HFFc6 (cell line): Measurements from ENCODE around the gene NPAP1. TPM values are rescaled to one million over a fixed set of nuclear protein-coding genes. Genes with fewer than 3 reads are reported as not detected.
"Not testable (repeated sequence)": the region's sequence is repeated elsewhere in the genome, so short reads cannot be mapped to it uniquely, and the experiment has no call there.

Experiments
- DNase-seq: peaks from one replicate; pipeline ENCODE4 v3.0.0-alpha.2; 2018
- H3K27ac Mint-ChIP-seq: 2 replicates; pipeline ENCODE4 v1.8.0; 2020; ENCODE audit warnings: mild to moderate bottlenecking, mixed read lengths
- H3K27me3 Mint-ChIP-seq: 2 replicates; pipeline ENCODE4 v1.8.0; 2021; ENCODE audit warnings: mild to moderate bottlenecking, moderate library complexity, mixed read lengths; ENCODE audit not compliant: insufficient read depth
- H3K36me3 Mint-ChIP-seq: 2 replicates; pipeline ENCODE4 v1.8.0; 2021; ENCODE audit warnings: low read depth, mixed read lengths
- H3K4me1 Mint-ChIP-seq: 2 replicates; pipeline ENCODE4 v1.8.0; 2020; ENCODE audit warnings: low read depth, mixed read lengths
- H3K4me3 Mint-ChIP-seq: 2 replicates; pipeline ENCODE4 v1.8.0; 2020; ENCODE audit warnings: mild to moderate bottlenecking, moderate library complexity, mixed read lengths
- H3K9me3 Mint-ChIP-seq: 2 replicates; pipeline ENCODE4 v1.8.0; 2020; ENCODE audit warnings: mild to moderate bottlenecking, mixed read lengths
- long read RNA-seq: library from polyadenylated mRNA; unstranded; transcript quantifications from one replicate; pipeline ENCODE4 v2.0.0, GENCODE V29; 2019
- total RNA-seq, 6 experiments: library from RNA; stranded (reverse); fragmentation: NEBNext Ultra II Directional; extraction: Animal tissue kit (Norgen Biotek cat#: 25700); gene quantifications; 2 replicates in 1 of 6; 3 replicates in 5 of 6; pipeline ENCODE4 v1.2.3, GENCODE V29; 2021
- TF ChIP-seq, protein P1 (sequence below): fragments of 200-600 bp; sonication (generic); IDR thresholded peaks from 2 replicates; pipeline ENCODE4 v1.5.0; 2021; ENCODE audit warnings: antibody characterized with exemption, mild to moderate bottlenecking

Gene NPAP1, protein sequence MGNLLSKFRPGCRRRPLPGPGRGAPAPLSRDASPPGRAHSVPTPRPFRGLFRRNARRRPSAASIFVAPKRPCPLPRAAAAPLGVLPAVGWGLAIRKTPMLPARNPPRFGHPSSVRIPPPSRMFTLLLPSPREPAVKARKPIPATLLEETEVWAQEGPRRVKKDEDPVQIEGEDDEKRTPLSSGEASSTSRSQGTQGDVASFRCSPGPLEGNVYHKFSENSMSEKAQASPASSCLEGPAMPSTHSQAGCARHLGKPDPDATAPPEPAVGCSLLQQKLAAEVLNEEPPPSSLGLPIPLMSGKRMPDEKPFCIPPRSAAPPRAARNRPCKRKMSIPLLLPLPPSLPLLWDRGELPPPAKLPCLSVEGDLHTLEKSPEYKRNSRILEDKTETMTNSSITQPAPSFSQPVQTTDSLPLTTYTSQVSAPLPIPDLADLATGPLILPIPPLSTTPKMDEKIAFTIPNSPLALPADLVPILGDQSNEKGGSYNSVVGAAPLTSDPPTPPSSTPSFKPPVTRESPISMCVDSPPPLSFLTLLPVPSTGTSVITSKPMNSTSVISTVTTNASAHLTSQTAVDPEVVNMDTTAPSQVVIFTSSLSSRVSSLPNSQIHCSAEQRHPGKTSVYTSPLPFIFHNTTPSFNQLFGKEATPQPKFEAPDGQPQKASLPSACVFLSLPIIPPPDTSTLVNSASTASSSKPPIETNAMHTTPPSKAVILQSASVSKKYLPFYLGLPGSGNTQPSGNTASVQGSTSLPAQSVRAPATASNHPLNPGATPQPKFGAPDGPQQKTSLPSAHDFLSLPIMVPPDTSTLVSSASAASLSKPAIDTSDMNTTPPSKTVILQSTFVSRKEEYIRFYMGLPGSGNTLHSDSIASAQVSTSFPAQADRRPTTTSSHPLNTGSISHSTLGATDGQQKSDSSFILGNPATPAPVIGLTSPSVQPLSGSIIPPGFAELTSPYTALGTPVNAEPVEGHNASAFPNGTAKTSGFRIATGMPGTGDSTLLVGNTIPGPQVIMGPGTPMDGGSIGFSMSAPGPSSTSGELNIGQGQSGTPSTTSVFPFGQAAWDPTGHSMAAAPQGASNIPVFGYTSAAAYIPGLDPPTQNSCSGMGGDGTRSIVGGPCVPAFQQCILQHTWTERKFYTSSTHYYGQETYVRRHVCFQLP
- not detected for total RNA-seq
- long read RNA-seq, result 0 reads

DNA sequence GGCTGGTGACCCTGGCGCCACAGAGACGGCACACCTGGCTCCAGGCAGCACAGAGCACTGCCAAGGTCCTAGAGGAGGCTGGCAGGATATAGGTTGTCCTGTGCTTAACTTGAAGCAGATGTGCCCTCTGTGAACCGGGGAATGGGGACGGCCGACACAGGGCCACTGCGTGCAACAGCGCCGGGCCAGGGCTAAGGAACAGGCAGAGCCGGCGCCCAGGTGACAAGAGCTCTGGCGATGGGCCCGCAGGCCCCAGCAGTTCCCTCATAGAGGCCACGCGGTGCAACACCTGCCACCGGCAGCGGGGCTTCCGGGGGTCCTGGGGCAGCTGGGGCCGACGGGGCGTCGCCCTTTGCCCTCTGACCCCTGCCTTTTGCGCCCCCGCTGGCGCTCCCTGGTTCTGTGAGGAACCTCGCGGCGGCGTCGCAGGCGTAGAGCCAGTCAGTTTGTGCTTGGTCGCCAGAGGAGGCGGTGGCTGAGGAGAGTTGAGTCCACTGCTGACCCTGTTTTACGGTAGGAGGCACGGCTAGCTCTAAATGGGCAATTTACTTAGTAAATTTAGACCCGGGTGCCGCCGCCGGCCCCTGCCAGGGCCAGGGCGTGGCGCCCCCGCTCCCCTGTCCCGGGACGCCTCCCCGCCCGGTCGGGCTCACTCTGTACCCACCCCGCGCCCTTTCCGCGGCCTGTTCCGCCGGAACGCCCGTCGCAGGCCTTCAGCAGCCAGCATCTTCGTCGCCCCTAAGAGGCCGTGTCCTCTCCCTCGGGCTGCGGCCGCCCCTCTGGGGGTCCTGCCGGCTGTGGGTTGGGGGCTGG lies at the start of gene NPAP1:
Gene NPAP1 (plus strand): TSS at position 444 of the 813 bp plus-strand sequence. CDS start 93 bp downstream, at position 537.
- Mint-ChIP-seq H3K27me3 (peaks cover 1% of the 10 kb centered on the region; the same call in 1 of the 2 replicates), H3K9me3 (peaks cover 60% of the 10 kb centered on the region), H3K4me1 (no peaks in the 10 kb centered on the region), H3K4me3 (no peak within 1 kb of the TSS), H3K36me3 (peaks cover 15% of the 10 kb centered on the region), H3K27ac (no peak within 1 kb of the TSS)
- TF ChIP-seq, protein P1, sequence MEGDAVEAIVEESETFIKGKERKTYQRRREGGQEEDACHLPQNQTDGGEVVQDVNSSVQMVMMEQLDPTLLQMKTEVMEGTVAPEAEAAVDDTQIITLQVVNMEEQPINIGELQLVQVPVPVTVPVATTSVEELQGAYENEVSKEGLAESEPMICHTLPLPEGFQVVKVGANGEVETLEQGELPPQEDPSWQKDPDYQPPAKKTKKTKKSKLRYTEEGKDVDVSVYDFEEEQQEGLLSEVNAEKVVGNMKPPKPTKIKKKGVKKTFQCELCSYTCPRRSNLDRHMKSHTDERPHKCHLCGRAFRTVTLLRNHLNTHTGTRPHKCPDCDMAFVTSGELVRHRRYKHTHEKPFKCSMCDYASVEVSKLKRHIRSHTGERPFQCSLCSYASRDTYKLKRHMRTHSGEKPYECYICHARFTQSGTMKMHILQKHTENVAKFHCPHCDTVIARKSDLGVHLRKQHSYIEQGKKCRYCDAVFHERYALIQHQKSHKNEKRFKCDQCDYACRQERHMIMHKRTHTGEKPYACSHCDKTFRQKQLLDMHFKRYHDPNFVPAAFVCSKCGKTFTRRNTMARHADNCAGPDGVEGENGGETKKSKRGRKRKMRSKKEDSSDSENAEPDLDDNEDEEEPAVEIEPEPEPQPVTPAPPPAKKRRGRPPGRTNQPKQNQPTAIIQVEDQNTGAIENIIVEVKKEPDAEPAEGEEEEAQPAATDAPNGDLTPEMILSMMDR, result no peak
- no peak for DNase-seq

DNA sequence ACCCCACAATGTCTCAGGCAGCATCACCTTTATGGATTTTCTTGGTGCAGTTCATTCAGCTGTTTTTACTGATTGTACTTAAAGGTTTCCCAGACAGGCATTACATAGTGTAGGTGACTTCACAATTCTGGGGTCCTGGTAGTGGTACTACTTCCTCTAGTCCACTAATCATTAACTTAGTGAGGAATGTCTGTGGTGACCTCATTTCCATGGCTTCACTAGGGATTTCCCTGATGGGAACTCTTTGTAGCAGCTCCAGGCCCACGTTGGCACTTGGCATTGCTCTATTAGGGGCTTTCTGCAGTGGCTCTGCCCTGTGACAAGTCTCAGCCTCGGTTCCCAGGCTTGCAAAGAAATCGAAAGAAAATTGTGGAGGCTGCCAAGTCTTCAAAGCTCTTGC lies 48.1 kb upstream of the NPAP1 start:
- Mint-ChIP-seq H3K36me3 (peaks cover 6% of the 10 kb centered on the region; the same call in 1 of the 2 replicates), H3K4me1 (no peaks in the 10 kb centered on the region), H3K27me3 (no peaks in the 10 kb centered on the region), H3K4me3 (no peak overlapping the region), H3K9me3 (peaks cover 57% of the 10 kb centered on the region), H3K27ac (no peak overlapping the region)
- no peak for DNase-seq
- TF ChIP-seq, protein P1, result no peak

- Mint-ChIP-seq H3K4me3 (no peak overlapping the region), H3K27me3 (no peaks in the 10 kb centered on the region; the same call in 1 of the 2 replicates), H3K27ac (no peak overlapping the region), H3K9me3 (peaks cover 69% of the 10 kb centered on the region), H3K36me3 (no peaks in the 10 kb centered on the region), H3K4me1 (no peaks in the 10 kb centered on the region)
- TF ChIP-seq, protein P1, result no peak
- DNase-seq, result no peak
These were observed 42.5 kb upstream of the NPAP1 start for GRCh38 chr15:24633082-24633481.

GRCh38 chr15:24639412-24639811 lies 36.2 kb upstream of the NPAP1 start:
- H3K36me3 Mint-ChIP-seq, DNase-seq, H3K4me3 Mint-ChIP-seq, H3K27me3 Mint-ChIP-seq, H3K4me1 Mint-ChIP-seq, H3K27ac Mint-ChIP-seq: not testable (repeated sequence)
- H3K9me3 Mint-ChIP-seq, result peaks cover 65% of the 10 kb centered on the region

- no peak for DNase-seq
- Mint-ChIP-seq H3K36me3 (no peaks in the 10 kb centered on the region; the same call in 1 of the 2 replicates), H3K4me3 (no peak overlapping the region), H3K4me1 (no peaks in the 10 kb centered on the region), H3K9me3 (peaks cover 34% of the 10 kb centered on the region), H3K27me3 (no peaks in the 10 kb centered on the region), H3K27ac (no peak overlapping the region)
- TF ChIP-seq, protein P1, result no peak
These were observed 29.9 kb upstream of the NPAP1 start for GRCh38 chr15:24645627-24646026.
